B cell (primary cell): Measurements from ENCODE around the gene CRYM. TPM values are rescaled to one million over a fixed set of nuclear protein-coding genes. Genes with fewer than 3 reads are reported as not detected.
A peak's percentile ranks its signal among the peaks of the same experiment; 100 is the strongest.

Experiments used
- ATAC-seq: fragments of 200-7000 bp; cut with Tn5 transposase; one replicate; pipeline ENCODE4 v1.10.0; 2021; ENCODE audit warnings: low read depth, mild to moderate bottlenecking, moderate number of reproducible peaks, moderate library complexity
- CTCF ChIA-PET: fragments of 350-600 bp; sonication (Branson Sonifier 250); formaldehyde crosslinking; loops from one replicate; lab custom pipeline; 2021; ENCODE audit warnings: antibody characterized with exemption, inconsistent platforms; lab: Charles Lee
- POLR2A ChIA-PET: fragments of 350-600 bp; sonication (Branson Sonifier 250); formaldehyde crosslinking; loops from one replicate; lab custom pipeline; 2021; ENCODE audit warnings: antibody characterized with exemption; lab: Charles Lee
- DNase-seq: peaks from one replicate; pipeline ENCODE4 v3.0.0; 2013
- H2AFZ ChIP-seq: 2 replicates; pipeline ENCODE4 v1.6.1; 2012; ENCODE audit warnings: mild to moderate bottlenecking, low read depth, low read length; ENCODE audit not compliant: insufficient read depth, poor library complexity, severe bottlenecking
- H3K27ac ChIP-seq, 2 donors: 1 replicate in 1 of 2; 2 replicates in 1 of 2; pipeline ENCODE4 v1.5.1; 2012 to 2013; ENCODE audit warnings: low read length in 2 of 2, mild to moderate bottlenecking in 2 of 2, moderate library complexity in 1 of 2
- H3K27me3 ChIP-seq, 4 experiments: fragments of 200-600 bp in 1 of 4; sonication (generic) in 1 of 4; replicated peaks in 1 of 4; 1 replicate in 2 of 4; 2 replicates in 2 of 4; pipeline versions ENCODE4 v1.6.1 to v1.7.0; 2013 to 2016; ENCODE audit warnings: low read length in 3 of 4, mild to moderate bottlenecking in 2 of 4, mixed read lengths in 1 of 4, moderate library complexity in 1 of 4; ENCODE audit not compliant: insufficient read depth in 4 of 4, control insufficient read depth in 3 of 4; ENCODE audit errors: control extremely low read depth in 1 of 4
- H3K36me3 ChIP-seq, 2 experiments: replicated peaks in 1 of 2; 1 replicate in 1 of 2; 2 replicates in 1 of 2; pipeline versions ENCODE4 v1.6.1 to v1.7.1; 2013; ENCODE audit warnings: low read length in 1 of 2; ENCODE audit not compliant: insufficient read depth in 2 of 2, control insufficient read depth in 1 of 2; ENCODE audit errors: control extremely low read depth in 1 of 2, extremely low read depth in 1 of 2
- H3K4me1 ChIP-seq, 2 donors: fragments of 200-600 bp in 1 of 2; sonication (generic) in 1 of 2; 1 replicate in 1 of 2; 2 replicates in 1 of 2; pipeline versions ENCODE4 v1.5.1 to v1.6.1; 2013 to 2017; ENCODE audit warnings: low read length in 2 of 2; ENCODE audit not compliant: control insufficient read depth in 2 of 2, insufficient read depth in 2 of 2
- H3K4me2 ChIP-seq: replicated peaks from 2 replicates; pipeline ENCODE3; 2012; ENCODE audit warnings: mild to moderate bottlenecking, low read depth, low read length; ENCODE audit not compliant: poor library complexity, severe bottlenecking
- H3K4me3 ChIP-seq, 5 experiments: fragments of 200-600 bp in 1 of 5; sonication (generic) in 1 of 5; 1 replicate in 3 of 5; 2 replicates in 2 of 5; pipeline versions ENCODE4 v1.5.1 to v1.7.0; 2011 to 2016; ENCODE audit warnings: low read length in 4 of 5, mild to moderate bottlenecking in 4 of 5, low read depth in 2 of 5, control low read depth in 1 of 5, moderate library complexity in 1 of 5; ENCODE audit not compliant: insufficient read depth in 1 of 5; ENCODE audit errors: control extremely low read depth in 1 of 5, extremely low read depth in 1 of 5
- H3K79me2 ChIP-seq: fragments of 200-600 bp; sonication (generic); one replicate; pipeline ENCODE4 v1.6.0; 2016; ENCODE audit warnings: low read length; ENCODE audit not compliant: control insufficient read depth, insufficient read depth
- H3K9ac ChIP-seq: fragments of 200-600 bp; sonication (generic); 2 replicates; pipeline ENCODE4 v1.6.1; 2017; ENCODE audit warnings: mild to moderate bottlenecking, low read length, moderate library complexity
- H3K9me3 ChIP-seq, 3 donors: one replicate each; pipeline versions ENCODE4 v1.6.1 to v1.7.1; 2013; ENCODE audit warnings: low read length in 2 of 3; ENCODE audit not compliant: control insufficient read depth in 2 of 3, insufficient read depth in 1 of 3; ENCODE audit errors: control extremely low read depth in 1 of 3
- H4K20me1 ChIP-seq: 2 replicates; pipeline ENCODE4 v1.6.0; 2012; ENCODE audit warnings: mild to moderate bottlenecking, low read length; ENCODE audit not compliant: insufficient read depth, control insufficient read depth, poor library complexity, severe bottlenecking
- H3K27ac Mint-ChIP-seq: one replicate; pipeline ENCODE4 v1.8.0; 2021; ENCODE audit warnings: mixed read lengths
- H3K27me3 Mint-ChIP-seq: one replicate; pipeline ENCODE4 v1.8.0; 2021; ENCODE audit warnings: mixed read lengths
- H3K4me1 Mint-ChIP-seq: one replicate; pipeline ENCODE4 v1.8.0; 2021; ENCODE audit warnings: mixed read lengths
- H3K4me3 Mint-ChIP-seq: one replicate; pipeline ENCODE4 v1.8.0; 2021; ENCODE audit warnings: mixed read lengths
- H3K9me3 Mint-ChIP-seq: one replicate; pipeline ENCODE4 v1.8.0; 2022; ENCODE audit warnings: mixed read lengths; ENCODE audit not compliant: insufficient read depth
- EZH2 ChIP-seq: IDR thresholded peaks from 2 replicates; pipeline ENCODE4 v1.6.1; 2012; ENCODE audit warnings: borderline replicate concordance, low read depth, mild to moderate bottlenecking, moderate library complexity, low read length; ENCODE audit not compliant: insufficient read depth, poor library complexity, severe bottlenecking
- WGBS: methylation state at CpG from one replicate; pipeline ENCODE4 v1.1.5; 2013; ENCODE audit warnings: missing lambda C conversion rate; ENCODE audit not compliant: insufficient coverage; 5-methylcytosine and 5-hydroxymethylcytosine counted together
- intact Hi-C: fragments of 100-400 bp; cut with micrococcal nuclease; formaldehyde crosslinking; loops from one replicate; pipeline ENCODE4 v1.10.0; 2022
- polyA plus RNA-seq: library from polyadenylated mRNA; depleted of rRNA; stranded (reverse); fragments of >200 nt; gene quantifications from 2 replicates; pipeline ENCODE4 v1.2.3, GENCODE V29; 2012
- total RNA-seq, 2 donors: library from RNA; stranded (reverse); fragments of 120-200 nt in 1 of 2; gene quantifications; 1 replicate in 1 of 2; 2 replicates in 1 of 2; pipeline versions ENCODE4 v1.2.3 to v1.2.4, GENCODE V29; 2013 to 2022
- TF ChIP-seq, protein P1 (sequence below): fragments of 200-600 bp; IDR thresholded peaks from one replicate; pipeline ENCODE4 v1.8.0; 2022; ENCODE audit warnings: antibody characterized with exemption, mild to moderate bottlenecking

CRYM gene
- total and polyA plus RNA-seq, 2 donors (not counting 1 experiment from before 2014, with no cell fraction given) = 3.3 to 8.2 TPM

DNA sequence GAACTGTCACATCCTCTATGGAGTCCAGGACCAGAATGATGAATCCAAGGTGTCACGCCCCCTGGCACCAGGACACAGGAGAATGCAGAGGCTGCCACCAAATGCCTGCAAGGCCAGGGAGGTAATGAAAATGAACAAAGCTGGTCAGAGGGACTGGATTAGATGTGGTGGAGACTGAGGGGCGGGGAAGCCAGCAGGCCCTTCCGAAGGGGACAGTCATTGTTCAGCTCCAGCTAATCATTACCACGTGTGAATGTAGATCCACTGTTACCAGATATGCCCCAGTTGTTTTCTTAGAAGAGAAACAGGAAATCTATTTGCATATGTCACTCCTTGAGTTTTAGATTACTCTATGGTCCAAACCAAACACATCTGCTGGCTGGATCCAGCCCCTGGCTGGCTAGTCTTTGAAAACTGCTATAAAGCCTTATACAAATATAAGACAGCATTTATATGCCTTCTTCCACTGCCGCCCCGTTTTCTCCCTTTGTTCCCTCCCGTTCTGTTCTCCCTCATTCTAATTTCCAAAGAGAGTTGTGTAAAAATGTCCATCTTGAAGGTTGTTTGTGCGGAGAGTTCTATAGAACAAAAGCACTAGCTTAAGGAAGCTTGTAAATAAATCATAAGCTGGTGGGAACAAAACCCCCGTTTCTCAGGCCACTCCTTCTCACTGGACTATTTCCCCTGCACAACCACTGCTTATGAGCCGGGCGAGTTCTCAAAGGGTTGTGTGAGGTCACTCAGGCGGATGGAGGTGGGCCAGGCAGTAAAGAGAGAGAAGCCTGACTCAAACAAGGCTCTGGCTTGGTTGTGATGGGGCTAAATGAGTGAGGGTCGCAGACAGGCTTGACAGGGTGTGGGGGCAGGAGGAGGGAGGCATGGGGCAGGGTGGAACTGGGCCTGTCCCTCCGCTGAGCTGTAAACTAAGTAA is 14.2 kb downstream of the CRYM start:
- peaks cover 30 to 32% of the 10 kb centered on the region in 2 donors for H3K4me1 ChIP-seq
- no peaks in the 10 kb centered on the region for H4K20me1 ChIP-seq
- intact Hi-C loops = no loop called here
- H3K4me3 Mint-ChIP-seq = peak overlapping the region; percentile 21
- no peak overlapping the region for H3K9ac ChIP-seq
- TF ChIP-seq, protein P1, sequence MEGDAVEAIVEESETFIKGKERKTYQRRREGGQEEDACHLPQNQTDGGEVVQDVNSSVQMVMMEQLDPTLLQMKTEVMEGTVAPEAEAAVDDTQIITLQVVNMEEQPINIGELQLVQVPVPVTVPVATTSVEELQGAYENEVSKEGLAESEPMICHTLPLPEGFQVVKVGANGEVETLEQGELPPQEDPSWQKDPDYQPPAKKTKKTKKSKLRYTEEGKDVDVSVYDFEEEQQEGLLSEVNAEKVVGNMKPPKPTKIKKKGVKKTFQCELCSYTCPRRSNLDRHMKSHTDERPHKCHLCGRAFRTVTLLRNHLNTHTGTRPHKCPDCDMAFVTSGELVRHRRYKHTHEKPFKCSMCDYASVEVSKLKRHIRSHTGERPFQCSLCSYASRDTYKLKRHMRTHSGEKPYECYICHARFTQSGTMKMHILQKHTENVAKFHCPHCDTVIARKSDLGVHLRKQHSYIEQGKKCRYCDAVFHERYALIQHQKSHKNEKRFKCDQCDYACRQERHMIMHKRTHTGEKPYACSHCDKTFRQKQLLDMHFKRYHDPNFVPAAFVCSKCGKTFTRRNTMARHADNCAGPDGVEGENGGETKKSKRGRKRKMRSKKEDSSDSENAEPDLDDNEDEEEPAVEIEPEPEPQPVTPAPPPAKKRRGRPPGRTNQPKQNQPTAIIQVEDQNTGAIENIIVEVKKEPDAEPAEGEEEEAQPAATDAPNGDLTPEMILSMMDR = no peak
- no peak for TF ChIP-seq EZH2
- no peaks in the 10 kb centered on the region for H3K36me3 ChIP-seq
- peak overlapping the region; percentile 58 for H3K27ac Mint-ChIP-seq
- peak; percentile 61 for DNase-seq
- H3K27ac ChIP-seq = no peak overlapping the region
- H3K79me2 ChIP-seq = peaks cover 5% of the 10 kb centered on the region
- H3K27me3 Mint-ChIP-seq = peaks cover 6% of the 10 kb centered on the region
- CTCF ChIA-PET = interaction anchor here (1.1 to 4.0 kb wide), 3 partner anchors 13 to 74 kb away, joined by 3 to 28 read pairs (median 3); partner anchors contain the start of gene CRYM
- POLR2A ChIA-PET = no interaction called here
- H2AFZ ChIP-seq = no peak overlapping the region
- peaks cover 40% of the 10 kb centered on the region for H3K4me1 Mint-ChIP-seq
- H3K4me3 ChIP-seq = no peak overlapping the region
- 57% methylated on average over 7 of the region's 14 CpGs for WGBS
- peak overlapping the region; percentile 65 for H3K4me2 ChIP-seq
- H3K27me3 ChIP-seq = peaks cover 0 to 6% (median 3%) of the 10 kb centered on the region in 4 experiments
- peaks cover 0 to 2% (median 0%) of the 10 kb centered on the region in 3 donors for H3K9me3 ChIP-seq
- H3K9me3 Mint-ChIP-seq = no peaks in the 10 kb centered on the region
- ATAC-seq = peak; percentile 86
